Spleen (tissue), 7 donors: ENCODE results near the gene PLAAT5.

Source experiments
- POLR2A ChIP-seq, 3 donors: fragments of 450-650 bp; IDR thresholded peaks; one replicate each; pipeline ENCODE4 v1.5.1; 2017; ENCODE audit warnings: antibody characterized with exemption in 3 of 3, mild to moderate bottlenecking in 1 of 3
- POLR2AphosphoS5 ChIP-seq, 3 donors: sonication (generic); formaldehyde crosslinking; IDR thresholded peaks; one replicate each; pipeline ENCODE4 v1.5.1; 2017; ENCODE audit warnings: antibody characterized with exemption in 3 of 3
- TF ChIP-seq, protein P1 (sequence below), 11 experiments: fragments of 200-600 bp in 7 of 11; fragments of 450-650 bp in 4 of 11; sonication (generic) in 4 of 11; IDR thresholded peaks in 8 of 11; conservative IDR thresholded peaks in 3 of 11; 1 replicate in 7 of 11; 2 replicates in 4 of 11; pipeline versions ENCODE4 v1.4.0 to v1.8.0; 2016 to 2021; ENCODE audit warnings: antibody characterized with exemption in 11 of 11, inconsistent platforms in 4 of 11, mild to moderate bottlenecking in 1 of 11
- donor health status: DM: no; HTN: no; CAD: no; lungs with moderate emphysema.
- donor health status: DM: no; HTN: no; CAD: no.
- donor health status: DM: no; HTN: no; CAD: no.

DNA sequence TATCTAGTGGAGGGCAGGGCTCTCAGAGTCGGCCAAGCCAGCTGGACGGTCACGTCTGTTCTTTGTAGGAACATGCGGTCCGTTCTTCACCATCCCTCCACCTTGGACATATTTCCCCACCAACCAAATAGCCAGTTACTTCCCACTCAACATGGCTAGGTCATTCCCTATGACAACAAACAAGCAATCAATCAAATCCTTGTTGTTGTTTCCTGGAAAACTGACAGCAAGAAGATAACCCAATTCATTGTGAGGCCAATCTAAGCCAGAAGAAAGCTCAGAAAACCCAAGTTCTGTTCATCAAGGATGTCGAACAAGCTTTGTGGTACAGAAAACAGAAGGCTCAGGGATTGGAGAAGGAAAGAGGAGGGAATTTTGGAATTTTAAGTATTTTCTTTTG is 10.9 kb downstream of the PLAAT5 start:
- TF ChIP-seq, protein P1, sequence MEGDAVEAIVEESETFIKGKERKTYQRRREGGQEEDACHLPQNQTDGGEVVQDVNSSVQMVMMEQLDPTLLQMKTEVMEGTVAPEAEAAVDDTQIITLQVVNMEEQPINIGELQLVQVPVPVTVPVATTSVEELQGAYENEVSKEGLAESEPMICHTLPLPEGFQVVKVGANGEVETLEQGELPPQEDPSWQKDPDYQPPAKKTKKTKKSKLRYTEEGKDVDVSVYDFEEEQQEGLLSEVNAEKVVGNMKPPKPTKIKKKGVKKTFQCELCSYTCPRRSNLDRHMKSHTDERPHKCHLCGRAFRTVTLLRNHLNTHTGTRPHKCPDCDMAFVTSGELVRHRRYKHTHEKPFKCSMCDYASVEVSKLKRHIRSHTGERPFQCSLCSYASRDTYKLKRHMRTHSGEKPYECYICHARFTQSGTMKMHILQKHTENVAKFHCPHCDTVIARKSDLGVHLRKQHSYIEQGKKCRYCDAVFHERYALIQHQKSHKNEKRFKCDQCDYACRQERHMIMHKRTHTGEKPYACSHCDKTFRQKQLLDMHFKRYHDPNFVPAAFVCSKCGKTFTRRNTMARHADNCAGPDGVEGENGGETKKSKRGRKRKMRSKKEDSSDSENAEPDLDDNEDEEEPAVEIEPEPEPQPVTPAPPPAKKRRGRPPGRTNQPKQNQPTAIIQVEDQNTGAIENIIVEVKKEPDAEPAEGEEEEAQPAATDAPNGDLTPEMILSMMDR (IDR thresholded peaks at IDR 0.05 in 8 of 11, conservative IDR thresholded peaks at IDR 0.05 in 3 of 11): no peak
- TF ChIP-seq POLR2A (IDR thresholded peaks at IDR 0.05) (no peak), POLR2AphosphoS5 (IDR thresholded peaks at IDR 0.05) (no peak)
